DOHH2 (cell line): ENCODE measurements around the gene SLC8A1.

ENCODE experiments used
- H3F3A ChIP-seq: fragments of 200-600 bp; sonication (generic), shearing (Covaris generic); 2 replicates; pipeline ENCODE4 v1.6.0; 2016; ENCODE audit warnings: antibody characterized with exemption, mild to moderate bottlenecking; ENCODE audit not compliant: control insufficient read depth, insufficient read depth
- H3K27ac ChIP-seq: fragments of 200-600 bp; sonication (generic); 2 replicates; pipeline ENCODE4 v1.5.1; 2014; ENCODE audit warnings: low read depth, mild to moderate bottlenecking, low read length, moderate library complexity
- H3K27me3 ChIP-seq: fragments of 200-600 bp; sonication (generic); 2 replicates; pipeline ENCODE4 v1.6.1; 2014; ENCODE audit warnings: mild to moderate bottlenecking, low read length, mixed read lengths; ENCODE audit not compliant: control insufficient read depth
- H3K36me3 ChIP-seq: fragments of 200-600 bp; sonication (generic); 2 replicates; pipeline ENCODE4 v1.6.1; 2014; ENCODE audit warnings: mild to moderate bottlenecking, low read length, moderate library complexity, mixed read lengths; ENCODE audit not compliant: control insufficient read depth
- H3K4me1 ChIP-seq: fragments of 200-600 bp; sonication (generic); 2 replicates; pipeline ENCODE4 v1.6.1; 2014; ENCODE audit warnings: mild to moderate bottlenecking, low read length, mixed read lengths; ENCODE audit not compliant: control insufficient read depth
- H3K4me2 ChIP-seq: fragments of 200-600 bp; sonication (generic); 2 replicates; pipeline ENCODE4 v1.6.0; 2014; ENCODE audit warnings: mild to moderate bottlenecking, low read length, moderate library complexity
- H3K4me3 ChIP-seq: fragments of 200-600 bp; sonication (generic); 2 replicates; pipeline ENCODE4 v1.5.1; 2014; ENCODE audit warnings: mild to moderate bottlenecking, low read length, mixed read lengths
- H3K79me2 ChIP-seq: fragments of 200-600 bp; sonication (generic); 2 replicates; pipeline ENCODE4 v1.6.1; 2014; ENCODE audit warnings: mild to moderate bottlenecking, low read length, mixed read lengths; ENCODE audit not compliant: control insufficient read depth
- H3K9me2 ChIP-seq: fragments of 200-600 bp; sonication (generic); replicated peaks from 2 replicates; pipeline ENCODE4 v1.6.1; 2014; ENCODE audit warnings: mild to moderate bottlenecking, low read length, mixed read lengths; ENCODE audit not compliant: control insufficient read depth
- H3K9me3 ChIP-seq: fragments of 200-600 bp; sonication (generic); 2 replicates; pipeline ENCODE4 v1.6.1; 2014; ENCODE audit warnings: antibody characterized with exemption, low read length, mixed read lengths; ENCODE audit not compliant: control insufficient read depth, insufficient read depth
- H4K20me1 ChIP-seq: fragments of 200-600 bp; sonication (generic); 2 replicates; pipeline ENCODE4 v1.6.0; 2014; ENCODE audit warnings: low read depth, mild to moderate bottlenecking, antibody characterized with exemption, low read length, moderate library complexity; ENCODE audit not compliant: control insufficient read depth, insufficient read depth
- CTCF ChIP-seq: fragments of 200-600 bp; sonication (generic); IDR thresholded peaks from one replicate; pipeline ENCODE4 v1.5.1; 2014; ENCODE audit warnings: antibody characterized with exemption, mild to moderate bottlenecking, low read depth, low read length; ENCODE audit not compliant: poor library complexity, severe bottlenecking
- EZH2phosphoT487 ChIP-seq: fragments of 200-600 bp; sonication (generic); IDR thresholded peaks from 2 replicates; pipeline ENCODE4 v1.6.1; 2017; ENCODE audit warnings: borderline replicate concordance, mild to moderate bottlenecking, antibody characterized with exemption, low read length, moderate library complexity, mixed read lengths

The SLC8A1 gene

GRCh38 chr2:40300391-40300790 lies 151.5 kb downstream of the SLC8A1 start:
- TF ChIP-seq EZH2phosphoT487 (no peak), CTCF (no peak)
- H3K4me1 ChIP-seq, result peaks cover 19% of the 10 kb centered on the region
- H3K79me2 ChIP-seq, result peaks cover 9% of the 10 kb centered on the region; the same call in 1 of the 2 replicates
- H3K4me2 ChIP-seq, result no peak overlapping the region
- no peaks in the 10 kb centered on the region for H3K9me3 ChIP-seq
- no peaks in the 10 kb centered on the region for H3K27me3 ChIP-seq
- no peaks in the 10 kb centered on the region for H3F3A ChIP-seq
- H3K36me3 ChIP-seq, result peaks cover 2% of the 10 kb centered on the region; the same call in 1 of the 2 replicates
- H3K4me3 ChIP-seq, result no peak overlapping the region
- H3K27ac ChIP-seq, result no peak overlapping the region
- H3K9me2 ChIP-seq, result no peaks in the 10 kb centered on the region
- no peaks in the 10 kb centered on the region for H4K20me1 ChIP-seq

- Histone ChIP-seq H3K9me3 (no peaks in the 10 kb centered on the region), H3K4me3 (no peak overlapping the region), H3K27ac (no peak overlapping the region), H4K20me1 (no peaks in the 10 kb centered on the region), H3K4me1 (peaks cover 19% of the 10 kb centered on the region), H3K4me2 (no peak overlapping the region), H3K9me2 (no peaks in the 10 kb centered on the region), H3K79me2 (peaks cover 9% of the 10 kb centered on the region; the same call in 1 of the 2 replicates), H3K36me3 (peaks cover 2% of the 10 kb centered on the region; the same call in 1 of the 2 replicates), H3K27me3 (no peaks in the 10 kb centered on the region), H3F3A (no peaks in the 10 kb centered on the region)
- TF ChIP-seq CTCF (no peak), EZH2phosphoT487 (no peak)
Observed at GRCh38 chr2:40299781-40300180, 152.1 kb downstream of the SLC8A1 start.

GRCh38 chr2:40299173-40299572 lies 152.7 kb downstream of the SLC8A1 start:
- no peaks in the 10 kb centered on the region for H3K9me3 ChIP-seq
- H3K4me2 ChIP-seq, result no peak overlapping the region
- no peak for TF ChIP-seq CTCF
- no peak for TF ChIP-seq EZH2phosphoT487

More at GRCh38 chr2:40299173-40299572, 152.7 kb downstream of the SLC8A1 start:
- H3K36me3 ChIP-seq, result 0 out of 2 replicates have a peak, but pooled peaks cover 2% of the 10 kb centered on the region
- no peaks in the 10 kb centered on the region for H4K20me1 ChIP-seq
- H3K79me2 ChIP-seq, result peaks cover 9% of the 10 kb centered on the region; the same call in 1 of the 2 replicates
- no peak overlapping the region for H3K27ac ChIP-seq
- peaks cover 19% of the 10 kb centered on the region for H3K4me1 ChIP-seq
- no peak overlapping the region for H3K4me3 ChIP-seq
- H3K27me3 ChIP-seq, result no peaks in the 10 kb centered on the region
- H3F3A ChIP-seq, result no peaks in the 10 kb centered on the region
- H3K9me2 ChIP-seq, result no peaks in the 10 kb centered on the region
